GM18520 (cell line): ENCODE measurements around the gene PSTPIP2.

Source experiments
- ATAC-seq: cut with Tn5 transposase; IDR thresholded peaks from one replicate; pipeline ENCODE4 v1.9.1; 2021; ENCODE audit not compliant: unreplicated experiment

PSTPIP2 gene

DNA sequence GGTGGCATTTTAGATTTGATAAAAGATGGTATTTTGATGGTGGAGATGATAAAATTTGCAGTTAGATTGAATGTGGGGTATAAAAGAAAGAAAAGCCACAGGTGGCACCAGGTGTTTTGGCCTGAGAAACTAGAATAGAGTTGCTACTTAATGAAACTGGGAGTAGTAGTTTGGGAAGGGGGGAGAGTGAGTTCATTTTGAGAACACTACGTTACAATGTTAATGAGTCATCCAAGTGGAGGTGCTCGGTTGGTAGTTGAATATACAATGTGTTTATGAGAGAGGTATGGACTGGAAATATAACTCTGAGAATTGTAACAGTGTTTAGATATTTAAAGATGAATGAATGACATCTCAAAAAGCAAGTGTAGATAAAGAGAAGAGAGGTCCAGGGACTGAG lies 131.3 kb downstream of the PSTPIP2 start:
- ATAC-seq: no peak

DNA sequence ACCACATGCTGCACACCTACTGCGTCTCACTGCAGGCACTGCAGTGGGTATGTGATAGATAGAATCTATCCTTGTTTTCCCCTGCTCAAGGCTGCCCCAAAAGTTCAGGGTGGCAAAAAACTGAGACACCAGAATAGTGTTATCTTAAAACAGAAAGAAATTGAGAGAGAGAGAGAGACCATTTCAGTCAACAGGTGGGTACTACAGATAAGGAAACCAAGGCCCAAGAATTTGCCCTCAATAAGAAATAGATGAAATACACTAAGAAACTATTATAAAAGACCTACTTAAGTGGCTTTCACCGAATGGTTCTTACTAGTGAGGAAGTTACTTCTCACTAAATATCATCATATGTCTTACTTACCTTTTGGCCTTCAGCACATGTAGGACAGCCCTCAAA lies 132.8 kb downstream of the PSTPIP2 start:
- ATAC-seq: no peak

DNA sequence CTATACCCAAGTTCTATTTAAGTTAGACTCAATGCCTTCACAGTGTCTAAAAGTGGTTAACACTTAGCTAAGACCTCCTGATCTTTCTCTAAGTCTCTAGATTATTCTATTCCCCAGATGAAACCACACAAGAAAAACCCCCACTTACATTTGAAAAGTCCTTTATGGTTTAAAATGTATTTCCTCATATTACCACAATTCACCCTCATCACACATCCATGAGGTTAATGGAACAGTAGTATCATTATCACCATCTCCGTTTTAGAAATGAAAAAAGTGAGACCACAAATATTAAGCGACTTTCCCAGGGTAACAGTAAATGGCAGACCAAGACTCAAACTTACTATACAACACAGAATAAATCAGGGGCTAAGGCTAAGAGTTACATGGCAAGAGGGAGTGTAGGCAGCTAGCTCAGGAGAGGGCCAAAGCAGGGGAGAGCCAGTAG lies 133.5 kb downstream of the PSTPIP2 start:
- peak; percentile 71 for ATAC-seq

DNA sequence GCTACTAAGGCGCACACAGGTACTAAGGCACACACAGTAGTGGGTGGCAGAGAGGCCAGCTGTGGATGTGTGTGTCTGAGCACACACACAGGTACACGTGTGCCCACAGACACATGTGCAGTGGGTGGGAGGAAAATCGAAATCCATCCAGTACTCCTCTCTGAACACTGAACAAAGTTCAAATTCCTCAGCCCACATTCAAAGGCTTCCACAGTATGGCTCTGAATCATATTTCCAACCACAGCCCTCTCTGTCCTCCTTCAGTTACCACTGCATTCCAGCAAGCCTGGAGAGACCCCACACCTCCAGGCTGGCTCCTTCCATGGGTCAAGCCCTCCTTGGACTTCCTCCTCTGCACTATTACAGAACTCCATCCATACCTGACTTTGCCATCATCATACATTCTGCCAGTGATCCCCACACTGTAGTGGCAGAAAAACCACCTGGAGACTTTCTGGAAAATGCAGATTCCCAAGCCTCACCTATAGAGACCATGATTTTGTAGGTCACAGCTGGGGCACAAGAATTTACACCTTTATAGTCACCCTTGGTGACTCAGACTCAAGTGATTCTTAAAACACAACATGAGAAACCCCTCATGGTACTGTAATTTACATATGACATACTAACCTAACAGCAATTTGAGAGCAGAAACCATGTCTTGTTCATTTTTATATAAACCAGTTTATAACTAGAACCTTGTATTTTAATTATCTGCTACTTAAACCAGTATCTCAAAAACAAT lies 136.3 kb downstream of the PSTPIP2 start:
- no peak for ATAC-seq
